Hepatocyte (in vitro differentiated cells): ENCODE data around the gene CD300A. TPM values are rescaled to one million over a fixed set of nuclear protein-coding genes. Genes with fewer than 3 reads are reported as not detected.

ENCODE experiments used
- DNase-seq: peaks from one replicate; pipeline ENCODE4 v3.0.0-alpha.2; 2016; ENCODE audit warnings: low spot score
- H2AFZ ChIP-seq: fragments of 200-600 bp; sonication (generic); 2 replicates; pipeline ENCODE4 v1.6.0; 2016; ENCODE audit warnings: antibody characterized with exemption, mild to moderate bottlenecking
- H3K27ac ChIP-seq: fragments of 200-600 bp; sonication (generic); 2 replicates; pipeline ENCODE4 v1.5.1; 2016; ENCODE audit warnings: mild to moderate bottlenecking
- H3K27me3 ChIP-seq: fragments of 200-600 bp; sonication (generic); 2 replicates; pipeline ENCODE4 v1.6.1; 2016
- H3K36me3 ChIP-seq: fragments of 200-600 bp; sonication (generic); replicated peaks from 2 replicates; pipeline ENCODE4 v1.5.1; 2016; ENCODE audit warnings: low read depth; ENCODE audit not compliant: insufficient read depth
- H3K4me1 ChIP-seq: fragments of 200-600 bp; sonication (generic); 2 replicates; pipeline ENCODE4 v1.5.1; 2016; ENCODE audit warnings: mild to moderate bottlenecking, moderate library complexity; ENCODE audit not compliant: insufficient read depth
- H3K4me2 ChIP-seq: fragments of 200-600 bp; sonication (generic); 2 replicates; pipeline ENCODE4 v1.6.0; 2016
- H3K4me3 ChIP-seq: fragments of 200-600 bp; sonication (generic); 2 replicates; pipeline ENCODE4 v1.5.1; 2016; ENCODE audit warnings: mild to moderate bottlenecking
- H3K79me2 ChIP-seq: fragments of 200-600 bp; sonication (generic); 2 replicates; pipeline ENCODE4 v1.6.0; 2017; ENCODE audit warnings: mild to moderate bottlenecking
- H3K9me2 ChIP-seq: fragments of 200-600 bp; sonication (generic); replicated peaks from 2 replicates; pipeline ENCODE4 v1.6.0; 2017; ENCODE audit warnings: mild to moderate bottlenecking; ENCODE audit not compliant: insufficient read depth
- H3K9me3 ChIP-seq: fragments of 200-600 bp; sonication (generic); 2 replicates; pipeline ENCODE4 v1.5.1; 2016; ENCODE audit warnings: low read depth, mild to moderate bottlenecking
- H4K20me1 ChIP-seq: fragments of 200-600 bp; sonication (generic); 2 replicates; pipeline ENCODE4 v1.6.0; 2016; ENCODE audit warnings: mild to moderate bottlenecking; ENCODE audit not compliant: insufficient read depth, poor library complexity, severe bottlenecking
- EZH2 ChIP-seq: fragments of 200-600 bp; sonication (generic); IDR thresholded peaks from 2 replicates; pipeline ENCODE4 v1.6.1; 2016; ENCODE audit warnings: antibody characterized with exemption, mild to moderate bottlenecking, borderline replicate concordance
- EZH2phosphoT487 ChIP-seq: fragments of 200-600 bp; sonication (generic); IDR thresholded peaks from one replicate; pipeline ENCODE4 v1.6.1; 2018; ENCODE audit warnings: antibody characterized with exemption, mild to moderate bottlenecking, low read depth, moderate library complexity; ENCODE audit not compliant: unreplicated experiment, severe bottlenecking
- WGBS: methylation state at CpG from one replicate; pipeline ENCODE4 v1.1.6; 2016; ENCODE audit warnings: low lambda C conversion rate; ENCODE audit errors: missing lambda C conversion rate; 5-methylcytosine and 5-hydroxymethylcytosine counted together
- polyA plus RNA-seq: library from polyadenylated mRNA; unstranded; fragments of >200 nt; fragmentation: Nextera tagmentation; extraction: Ambion mirVana; gene quantifications from 2 replicates; pipeline ENCODE4 v1.2.1, GENCODE V29; 2016
- total RNA-seq: library from RNA; depleted of rRNA; stranded (reverse); fragments of >200 nt; gene quantifications from 2 replicates; pipeline ENCODE4 v1.2.3, GENCODE V29; 2014
- TF ChIP-seq, protein P1 (sequence below): fragments of 200-600 bp; sonication (generic); IDR thresholded peaks from 2 replicates; pipeline ENCODE4 v1.5.1; 2016; ENCODE audit warnings: antibody characterized with exemption, mild to moderate bottlenecking; ENCODE audit not compliant: poor library complexity

Gene CD300A
- total and polyA plus RNA-seq, 2 experiments from 2014 or later, result 0.22 to 1.1 TPM

DNA sequence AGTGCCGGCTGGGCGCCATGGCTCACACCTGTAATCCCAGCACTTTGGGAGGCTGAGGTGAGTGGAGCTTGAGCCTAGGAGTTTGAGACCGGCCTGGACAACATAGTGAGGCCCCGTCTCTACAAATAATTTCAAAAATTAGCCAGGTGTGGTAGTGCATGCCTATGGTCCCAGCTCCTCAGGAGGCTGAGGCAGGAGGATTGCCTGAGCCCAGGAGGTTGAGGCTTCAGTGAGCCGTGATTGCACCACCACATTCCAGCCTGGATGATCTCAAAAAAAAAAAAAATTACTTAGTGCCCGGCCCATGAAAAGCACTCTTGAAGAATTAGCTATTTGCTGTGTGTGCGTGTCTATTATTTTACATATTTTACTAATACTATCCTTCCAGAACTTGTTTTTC is 24.9 kb upstream of the CD300A start:
- Histone ChIP-seq H3K4me3 (no peak overlapping the region), H3K27ac (peak overlapping the region; percentile 98), H4K20me1 (peaks cover 19% of the 10 kb centered on the region), H3K9me2 (no peaks in the 10 kb centered on the region), H3K27me3 (no peaks in the 10 kb centered on the region), H3K9me3 (no peaks in the 10 kb centered on the region), H3K4me2 (no peak overlapping the region), H3K79me2 (peaks cover 59% of the 10 kb centered on the region), H3K4me1 (peaks cover 29% of the 10 kb centered on the region), H3K36me3 (no peaks in the 10 kb centered on the region), H2AFZ (no peak overlapping the region)
- TF ChIP-seq, protein P1, sequence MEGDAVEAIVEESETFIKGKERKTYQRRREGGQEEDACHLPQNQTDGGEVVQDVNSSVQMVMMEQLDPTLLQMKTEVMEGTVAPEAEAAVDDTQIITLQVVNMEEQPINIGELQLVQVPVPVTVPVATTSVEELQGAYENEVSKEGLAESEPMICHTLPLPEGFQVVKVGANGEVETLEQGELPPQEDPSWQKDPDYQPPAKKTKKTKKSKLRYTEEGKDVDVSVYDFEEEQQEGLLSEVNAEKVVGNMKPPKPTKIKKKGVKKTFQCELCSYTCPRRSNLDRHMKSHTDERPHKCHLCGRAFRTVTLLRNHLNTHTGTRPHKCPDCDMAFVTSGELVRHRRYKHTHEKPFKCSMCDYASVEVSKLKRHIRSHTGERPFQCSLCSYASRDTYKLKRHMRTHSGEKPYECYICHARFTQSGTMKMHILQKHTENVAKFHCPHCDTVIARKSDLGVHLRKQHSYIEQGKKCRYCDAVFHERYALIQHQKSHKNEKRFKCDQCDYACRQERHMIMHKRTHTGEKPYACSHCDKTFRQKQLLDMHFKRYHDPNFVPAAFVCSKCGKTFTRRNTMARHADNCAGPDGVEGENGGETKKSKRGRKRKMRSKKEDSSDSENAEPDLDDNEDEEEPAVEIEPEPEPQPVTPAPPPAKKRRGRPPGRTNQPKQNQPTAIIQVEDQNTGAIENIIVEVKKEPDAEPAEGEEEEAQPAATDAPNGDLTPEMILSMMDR, result no peak
- no peak for TF ChIP-seq EZH2phosphoT487
- no peak for TF ChIP-seq EZH2
- 96% methylated on average over 7 of the region's 7 CpGs for WGBS
- DNase-seq, result no peak

DNA sequence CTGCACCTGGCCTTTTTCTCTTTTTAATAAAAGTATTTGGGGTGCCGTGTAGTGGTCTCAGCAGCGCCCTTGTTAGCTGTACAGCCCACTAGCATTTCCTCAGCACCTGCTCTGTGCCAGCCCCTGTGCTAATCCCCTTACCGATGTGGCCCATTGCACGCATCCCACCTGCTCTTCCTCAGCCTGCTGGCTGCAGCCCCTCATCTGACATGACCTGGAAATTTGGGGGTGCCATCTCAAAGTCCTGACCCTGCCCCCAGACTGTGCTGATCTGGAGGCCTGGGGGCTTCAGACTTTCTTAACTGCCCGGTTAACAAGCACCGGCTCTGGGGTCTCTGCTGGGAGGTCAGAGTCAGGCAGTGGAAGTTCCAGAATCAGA is 24.2 kb upstream of the CD300A start:
- no peak for DNase-seq
- Histone ChIP-seq H2AFZ (no peak overlapping the region), H4K20me1 (peaks cover 19% of the 10 kb centered on the region), H3K9me2 (no peaks in the 10 kb centered on the region), H3K4me1 (peaks cover 23% of the 10 kb centered on the region), H3K36me3 (no peaks in the 10 kb centered on the region), H3K27me3 (no peaks in the 10 kb centered on the region), H3K4me2 (peak overlapping the region; percentile 47), H3K27ac (peak overlapping the region; percentile 98), H3K79me2 (peaks cover 52% of the 10 kb centered on the region), H3K9me3 (no peaks in the 10 kb centered on the region), H3K4me3 (no peak overlapping the region)
- WGBS, result 74% methylated on average over 6 of the region's 6 CpGs
- TF ChIP-seq EZH2, result no peak
- TF ChIP-seq, protein P1, result no peak
- TF ChIP-seq EZH2phosphoT487, result no peak

DNA sequence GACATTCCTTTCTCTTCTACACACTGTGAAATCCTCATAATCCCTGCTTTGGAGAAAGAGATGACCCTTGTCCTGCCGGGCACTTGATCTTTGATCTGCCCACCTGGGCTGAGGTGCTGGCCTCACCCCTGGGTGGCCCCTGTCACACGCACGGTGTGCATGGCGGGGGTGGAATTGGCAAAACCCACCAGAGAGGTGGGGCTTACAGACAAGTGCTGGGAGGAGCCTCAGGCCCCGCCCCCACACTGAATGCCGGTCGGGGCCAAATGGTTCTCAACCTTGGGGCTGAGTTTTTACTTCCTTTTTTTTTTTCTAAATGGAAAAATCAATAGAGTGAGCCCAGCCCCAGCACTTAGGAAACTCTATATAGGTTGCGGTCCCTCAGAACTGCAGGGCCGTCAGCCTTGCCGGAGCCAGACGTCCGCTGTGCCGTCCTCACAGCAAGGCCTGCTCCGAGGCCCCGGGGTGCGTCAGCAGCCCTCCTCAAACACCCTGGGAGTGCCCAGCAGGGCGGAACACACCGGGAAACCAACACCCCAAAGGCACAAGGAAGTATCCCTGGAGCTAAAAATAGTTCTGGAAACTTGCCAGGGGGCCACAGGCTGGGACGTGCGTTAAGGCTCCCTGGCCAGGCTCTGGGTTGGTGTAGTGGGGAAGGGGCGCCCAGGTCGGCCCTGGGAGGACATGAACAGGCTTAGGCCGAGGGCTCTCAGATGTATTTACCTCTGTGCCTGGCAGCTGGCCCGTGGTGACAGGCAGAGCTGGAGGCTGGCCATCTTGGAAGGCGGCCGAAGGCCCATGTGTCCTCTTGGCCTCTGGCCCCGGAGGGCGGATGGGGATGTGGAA is 23.5 kb upstream of the CD300A start:
- peaks cover 13% of the 10 kb centered on the region for H4K20me1 ChIP-seq
- H3K9me2 ChIP-seq, result no peaks in the 10 kb centered on the region
- H3K36me3 ChIP-seq, result no peaks in the 10 kb centered on the region
- peaks cover 22% of the 10 kb centered on the region for H3K4me1 ChIP-seq
- peak overlapping the region; percentile 98 for H3K27ac ChIP-seq
- no peak overlapping the region for H2AFZ ChIP-seq
- H3K79me2 ChIP-seq, result peaks cover 45% of the 10 kb centered on the region
- H3K4me3 ChIP-seq, result no peak overlapping the region
- TF ChIP-seq, protein P1, result no peak
- no peak for TF ChIP-seq EZH2phosphoT487
- no peak for TF ChIP-seq EZH2
- peak overlapping the region; percentile 47 for H3K4me2 ChIP-seq
- 51% methylated on average over 28 of the region's 28 CpGs for WGBS
- DNase-seq, result peak; percentile 93
- H3K27me3 ChIP-seq, result no peaks in the 10 kb centered on the region
- H3K9me3 ChIP-seq, result no peaks in the 10 kb centered on the region
